Stimulated activated CD4-positive, alpha-beta T cell treated with anti-CD3 and anti-CD28 coated beads, Interleukin-15, amount 100 ng/mL, for 24 hours (primary cell): Measurements from ENCODE around the gene PTPN7.
A peak's percentile ranks its signal among the peaks of the same experiment; 100 is the strongest.
"Not testable (repeated sequence)": the region's sequence is repeated elsewhere in the genome, so short reads cannot be mapped to it uniquely, and the experiment has no call there.

Experiments used
- DNase-seq: peaks from one replicate; pipeline ENCODE4 v3.0.0-alpha.2; 2020

Gene PTPN7

GRCh38 chr1:202150602-202151001, 9.8 kb downstream of the PTPN7 start:
- DNase-seq, result no peak

- no peak for DNase-seq
Observed at GRCh38 chr1:202150187-202150586, 10.2 kb downstream of the PTPN7 start.

- no peak for DNase-seq
Observed at GRCh38 chr1:202149566-202149965, 10.8 kb downstream of the PTPN7 start.

- no peak for DNase-seq
Observed at GRCh38 chr1:202148391-202148790, 12.0 kb downstream of the PTPN7 start.

- no peak for DNase-seq
Observed at GRCh38 chr1:202146993-202147392, 13.4 kb downstream of the PTPN7 start.

- DNase-seq, result no peak
Observed at GRCh38 chr1:202146279-202146678, 14.1 kb downstream of the PTPN7 start.

GRCh38 chr1:202145744-202146140, 14.7 kb downstream of the PTPN7 start:
- DNase-seq, result not testable (repeated sequence)

- DNase-seq, result peak; percentile 64
Observed at GRCh38 chr1:202145068-202145743, 15.2 kb downstream of the PTPN7 start.

GRCh38 chr1:202144402-202145067, 15.9 kb downstream of the PTPN7 start, which contains the start of gene ARL8A:
Gene ARL8A, minus strand, starts transcription at chr1:202144737. Its CDS starts 165 bp downstream, at chr1:202144572.
- DNase-seq, result peak; percentile 83

- DNase-seq, result peak; percentile 49
Observed at GRCh38 chr1:202143768-202144401, 16.5 kb downstream of the PTPN7 start.

GRCh38 chr1:202143011-202143767, 17.2 kb downstream of the PTPN7 start:
- DNase-seq, result no peak

- DNase-seq, result not testable (repeated sequence)
Observed at GRCh38 chr1:202141468-202141867, 18.9 kb downstream of the PTPN7 start.

GRCh38 chr1:202140833-202141232, 19.6 kb downstream of the PTPN7 start:
- no peak for DNase-seq

- DNase-seq, result peak; percentile 57
Observed at GRCh38 chr1:202135221-202135721, 25.1 kb downstream of the PTPN7 start.

GRCh38 chr1:202134645-202135172, 25.7 kb downstream of the PTPN7 start:
- DNase-seq, result no peak

- DNase-seq, result no peak
Observed at GRCh38 chr1:202133989-202134388, 26.4 kb downstream of the PTPN7 start.

GRCh38 chr1:202133496-202133895, 26.9 kb downstream of the PTPN7 start:
- no peak for DNase-seq

GRCh38 chr1:202133001-202133400, 27.4 kb downstream of the PTPN7 start:
- no peak for DNase-seq

GRCh38 chr1:202131956-202132821, 28.2 kb downstream of the PTPN7 start:
- DNase-seq, result no peak

GRCh38 chr1:202130816-202131522, 29.4 kb downstream of the PTPN7 start:
- no peak for DNase-seq

GRCh38 chr1:202130297-202130721, 30.1 kb downstream of the PTPN7 start:
- DNase-seq, result no peak
